GM12874 (cell line): ENCODE measurements around the gene TIMP2.

ENCODE experiments used
- TF ChIP-seq, protein P1 (sequence below): IDR thresholded peaks from 2 replicates; pipeline ENCODE4 v1.5.1; 2011; ENCODE audit warnings: low read depth, mild to moderate bottlenecking, control low read depth, low read length, moderate library complexity; ENCODE audit not compliant: insufficient read depth

The TIMP2 gene

DNA sequence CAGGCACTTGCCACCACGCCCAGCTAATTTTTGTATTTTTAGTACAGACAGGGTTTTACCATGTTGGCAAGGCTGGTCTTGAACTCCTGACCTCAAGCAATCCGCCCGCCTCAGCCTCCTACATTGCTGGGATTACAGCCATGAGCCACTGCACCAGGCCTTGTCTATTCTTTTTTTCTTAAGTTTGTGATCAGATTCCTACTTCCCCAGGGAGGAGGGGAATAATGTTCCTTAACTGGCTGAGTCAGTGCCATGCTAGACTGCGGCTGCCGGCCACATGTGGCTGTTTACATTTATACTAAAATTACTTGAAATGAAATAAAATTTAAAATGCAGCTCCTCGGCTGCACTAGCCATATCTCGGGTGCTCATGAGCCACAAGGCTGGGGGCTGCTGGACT lies 56.8 kb downstream of the TIMP2 start:
- TF ChIP-seq, protein P1, sequence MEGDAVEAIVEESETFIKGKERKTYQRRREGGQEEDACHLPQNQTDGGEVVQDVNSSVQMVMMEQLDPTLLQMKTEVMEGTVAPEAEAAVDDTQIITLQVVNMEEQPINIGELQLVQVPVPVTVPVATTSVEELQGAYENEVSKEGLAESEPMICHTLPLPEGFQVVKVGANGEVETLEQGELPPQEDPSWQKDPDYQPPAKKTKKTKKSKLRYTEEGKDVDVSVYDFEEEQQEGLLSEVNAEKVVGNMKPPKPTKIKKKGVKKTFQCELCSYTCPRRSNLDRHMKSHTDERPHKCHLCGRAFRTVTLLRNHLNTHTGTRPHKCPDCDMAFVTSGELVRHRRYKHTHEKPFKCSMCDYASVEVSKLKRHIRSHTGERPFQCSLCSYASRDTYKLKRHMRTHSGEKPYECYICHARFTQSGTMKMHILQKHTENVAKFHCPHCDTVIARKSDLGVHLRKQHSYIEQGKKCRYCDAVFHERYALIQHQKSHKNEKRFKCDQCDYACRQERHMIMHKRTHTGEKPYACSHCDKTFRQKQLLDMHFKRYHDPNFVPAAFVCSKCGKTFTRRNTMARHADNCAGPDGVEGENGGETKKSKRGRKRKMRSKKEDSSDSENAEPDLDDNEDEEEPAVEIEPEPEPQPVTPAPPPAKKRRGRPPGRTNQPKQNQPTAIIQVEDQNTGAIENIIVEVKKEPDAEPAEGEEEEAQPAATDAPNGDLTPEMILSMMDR = no peak

DNA sequence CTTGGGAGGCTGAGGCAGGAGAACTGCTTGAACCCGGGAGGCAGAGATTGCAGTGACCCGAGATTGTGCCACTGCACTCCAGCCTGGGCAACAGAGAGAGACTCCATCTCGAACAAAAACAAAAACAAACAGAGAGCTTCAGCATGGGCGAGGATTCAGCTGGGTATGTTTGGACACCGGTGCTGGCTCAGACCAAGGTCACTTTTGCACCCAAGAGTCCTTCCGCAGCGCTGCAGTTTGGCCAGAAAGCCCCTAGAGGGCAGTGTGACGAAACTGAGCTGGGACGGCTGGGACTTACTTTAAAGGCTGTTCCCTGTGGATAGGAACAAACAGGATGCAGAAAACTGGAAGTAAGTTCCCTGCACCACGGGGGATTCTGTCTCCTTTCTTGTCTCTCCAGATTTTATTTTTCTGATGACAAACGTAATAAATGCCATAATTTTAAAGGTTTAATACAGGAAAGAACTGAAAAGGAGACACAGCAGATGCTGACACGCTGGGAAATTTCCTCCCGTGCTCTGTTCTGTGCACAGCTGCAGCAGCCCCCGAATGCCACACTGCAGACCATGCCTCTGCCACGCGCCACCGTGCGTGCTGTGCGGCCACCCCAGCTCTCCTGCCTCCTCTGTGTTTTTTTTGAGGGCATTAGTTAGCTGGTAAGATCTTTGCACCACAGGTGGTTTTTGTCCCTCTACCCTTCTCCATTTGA lies 59.4 kb downstream of the TIMP2 start:
- TF ChIP-seq, protein P1 = peak; percentile 93

DNA sequence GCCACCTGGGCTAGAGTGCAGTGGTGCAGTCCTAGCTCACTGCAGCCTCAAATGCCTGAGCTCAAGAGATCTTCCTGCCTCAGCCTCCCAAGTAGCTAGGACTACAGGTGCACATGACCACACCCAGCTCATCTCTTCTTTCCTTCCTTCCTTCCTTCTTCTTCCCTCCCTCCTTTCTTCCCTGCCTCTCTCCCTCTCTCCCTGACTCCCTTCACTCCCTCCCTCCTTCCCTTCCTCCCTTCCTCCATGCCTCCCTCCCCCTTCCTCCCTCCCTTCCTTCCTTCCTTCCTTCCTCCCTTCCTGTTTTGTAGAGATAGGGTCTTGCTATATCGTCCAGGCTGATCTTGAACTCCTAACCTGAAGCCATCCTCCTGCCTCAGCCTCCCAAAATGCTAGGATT lies 61.1 kb downstream of the TIMP2 start:
- TF ChIP-seq, protein P1 = no peak

DNA sequence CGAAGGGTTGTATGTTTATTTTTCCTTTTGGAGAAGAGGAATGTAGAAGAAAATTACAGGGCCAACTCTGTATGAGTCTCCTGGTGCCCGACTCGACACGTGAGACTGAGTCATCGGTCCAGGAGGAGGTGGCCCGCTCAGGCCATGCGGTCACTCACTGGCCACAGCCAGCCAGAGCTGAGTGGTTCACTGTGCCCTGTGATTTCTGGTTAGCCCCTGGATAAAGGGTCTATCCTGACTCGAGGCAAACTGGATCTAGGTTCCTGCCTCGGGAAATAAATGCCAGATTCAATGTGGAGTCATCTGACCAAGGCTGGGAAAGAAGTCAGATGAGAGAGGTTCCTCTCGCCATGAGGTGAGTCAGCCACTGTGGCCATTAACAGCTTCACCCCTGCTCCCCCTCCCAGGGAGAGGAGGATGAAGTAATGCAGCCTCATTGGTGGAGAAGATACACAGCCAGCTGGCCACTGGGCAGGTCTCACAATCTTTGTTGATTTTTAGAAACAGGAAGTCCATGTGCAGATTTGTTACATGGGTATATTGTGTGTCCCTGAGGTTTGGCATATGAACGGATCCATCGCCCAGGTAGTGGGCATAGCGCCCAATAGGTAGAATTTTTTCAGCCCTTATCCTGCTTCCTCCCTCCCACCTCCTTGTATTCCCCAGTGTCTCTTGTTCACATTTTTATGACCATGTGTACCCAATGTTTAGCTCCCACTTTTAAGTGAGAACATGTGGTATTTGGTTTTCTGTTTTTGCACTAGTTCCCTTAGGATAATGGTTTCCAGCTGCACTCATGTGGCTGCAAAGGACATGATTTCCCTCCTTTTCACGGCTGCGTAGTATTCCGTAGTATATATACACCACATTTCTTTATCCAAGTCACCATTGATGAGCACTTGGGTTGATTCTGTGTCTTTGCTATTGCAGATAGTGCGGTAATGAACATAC lies 62.8 kb downstream of the TIMP2 start:
- TF ChIP-seq, protein P1 = no peak

DNA sequence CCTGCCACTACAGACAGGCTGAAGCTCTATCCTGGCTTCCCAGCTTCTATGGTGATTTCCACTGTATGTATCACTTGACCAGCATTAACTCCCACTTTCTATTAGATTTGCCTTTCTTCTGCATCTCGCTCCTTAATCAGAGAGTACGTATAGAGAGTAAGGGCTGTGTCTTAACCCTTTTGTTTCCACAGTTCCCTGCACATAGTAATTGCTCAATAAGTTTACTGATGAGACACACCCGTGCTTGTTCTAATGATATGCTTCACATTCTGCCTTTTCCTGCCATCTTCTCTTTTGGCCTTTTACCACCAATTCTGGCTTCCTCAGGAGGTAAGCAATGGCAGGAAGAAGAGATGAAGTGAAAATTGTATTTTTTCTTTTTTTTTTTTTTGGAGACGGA lies 64.0 kb downstream of the TIMP2 start:
- TF ChIP-seq, protein P1 = no peak

DNA sequence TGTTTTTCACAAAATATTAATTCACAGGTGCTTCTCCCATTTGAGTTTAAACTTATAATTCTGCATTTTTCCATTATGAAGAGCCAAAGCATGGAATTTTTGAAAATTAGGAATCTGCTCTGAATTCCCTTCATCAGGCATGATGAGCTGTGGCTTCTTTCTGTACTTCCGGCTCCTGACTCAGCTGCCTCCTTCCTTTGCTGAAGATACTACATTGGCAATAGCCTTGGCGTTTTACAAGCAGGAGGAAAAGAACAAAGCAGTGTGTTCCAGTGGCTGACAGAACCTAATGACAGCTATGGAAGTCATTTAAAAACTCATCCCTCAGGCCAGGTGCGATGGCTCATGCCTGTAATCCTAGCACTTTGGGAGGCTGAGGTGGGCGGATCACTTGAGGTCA lies 66.1 kb downstream of the TIMP2 start:
- TF ChIP-seq, protein P1 = no peak

DNA sequence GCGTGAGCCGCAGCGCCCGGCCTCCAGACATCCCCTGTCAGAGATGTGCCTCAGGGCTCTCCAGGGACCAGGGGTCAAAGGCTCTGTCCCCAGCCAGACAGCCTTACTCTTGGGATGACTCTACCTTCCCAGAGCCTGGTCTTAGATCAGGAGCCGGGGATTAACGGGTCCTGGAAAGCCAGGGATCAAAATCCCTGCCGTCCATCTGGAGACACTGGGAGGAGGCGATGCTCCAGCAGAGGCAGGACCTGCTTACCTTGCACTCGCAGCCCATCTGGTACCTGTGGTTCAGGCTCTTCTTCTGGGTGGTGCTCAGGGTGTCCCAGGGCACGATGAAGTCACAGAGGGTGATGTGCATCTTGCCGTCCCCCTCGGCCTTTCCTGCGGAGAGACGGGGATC lies 67.9 kb downstream of the TIMP2 start:
- TF ChIP-seq, protein P1 = no peak
